CD4-positive, alpha-beta T cell treated with Interleukin-6 at 100 ng/mL for 8 hours (primary cell): ENCODE data around the gene NID1.
"Not testable (repeated sequence)": the region's sequence is repeated elsewhere in the genome, so short reads cannot be mapped to it uniquely, and the experiment has no call there.

Experiments
- DNase-seq: peaks from one replicate; pipeline ENCODE4 v3.0.0-alpha.2; 2020; ENCODE audit warnings: mixed read lengths, low spot score

The NID1 gene

GRCh38 chr1:236096660-236097482 lies 32.0 kb upstream of the NID1 start:
- peak; percentile 72 for DNase-seq

GRCh38 chr1:236095705-236096520 lies 31.0 kb upstream of the NID1 start:
- DNase-seq: no peak

GRCh38 chr1:236092899-236093298 lies 28.0 kb upstream of the NID1 start:
- DNase-seq: no peak

GRCh38 chr1:236091933-236092318 lies 27.0 kb upstream of the NID1 start:
- no peak for DNase-seq

GRCh38 chr1:236090741-236091147 lies 25.9 kb upstream of the NID1 start:
- DNase-seq: no peak

GRCh38 chr1:236089046-236089773 lies 24.3 kb upstream of the NID1 start:
- no peak for DNase-seq

GRCh38 chr1:236086537-236086936 lies 21.6 kb upstream of the NID1 start:
- DNase-seq: no peak

GRCh38 chr1:236085545-236086159 lies 20.8 kb upstream of the NID1 start:
- no peak for DNase-seq

- no peak for DNase-seq
Observed at GRCh38 chr1:236084386-236084730, 19.5 kb upstream of the NID1 start.

GRCh38 chr1:236083650-236084385 lies 18.9 kb upstream of the NID1 start:
- no peak for DNase-seq

- no peak for DNase-seq
Observed at GRCh38 chr1:236082526-236082925, 17.6 kb upstream of the NID1 start.

GRCh38 chr1:236081546-236082227 lies 16.8 kb upstream of the NID1 start:
- no peak for DNase-seq

- no peak for DNase-seq
Observed at GRCh38 chr1:236079703-236080102, 14.8 kb upstream of the NID1 start.

- DNase-seq: no peak
Observed at GRCh38 chr1:236078993-236079392, 14.1 kb upstream of the NID1 start.

GRCh38 chr1:236078077-236078476 lies 13.2 kb upstream of the NID1 start:
- not testable (repeated sequence) for DNase-seq

- DNase-seq: no peak
Observed at GRCh38 chr1:236075848-236076247, 11.0 kb upstream of the NID1 start.

- DNase-seq: no peak
Observed at GRCh38 chr1:236073307-236073897, 8.5 kb upstream of the NID1 start.

GRCh38 chr1:236072001-236072400 lies 7.1 kb upstream of the NID1 start:
- no peak for DNase-seq

- DNase-seq: no peak
Observed at GRCh38 chr1:236070753-236071152, 5.9 kb upstream of the NID1 start.

GRCh38 chr1:236069796-236070195 lies 4.9 kb upstream of the NID1 start:
- DNase-seq: no peak
